ENCODE results near the gene RALGPS2. TPM values are rescaled to one million over a fixed set of nuclear protein-coding genes. Genes with fewer than 3 reads are reported as not detected.

Gene RALGPS2
- polyA plus RNA-seq, 3 donors = 2.0 to 4.2 (median 2.3) TPM

DNA sequence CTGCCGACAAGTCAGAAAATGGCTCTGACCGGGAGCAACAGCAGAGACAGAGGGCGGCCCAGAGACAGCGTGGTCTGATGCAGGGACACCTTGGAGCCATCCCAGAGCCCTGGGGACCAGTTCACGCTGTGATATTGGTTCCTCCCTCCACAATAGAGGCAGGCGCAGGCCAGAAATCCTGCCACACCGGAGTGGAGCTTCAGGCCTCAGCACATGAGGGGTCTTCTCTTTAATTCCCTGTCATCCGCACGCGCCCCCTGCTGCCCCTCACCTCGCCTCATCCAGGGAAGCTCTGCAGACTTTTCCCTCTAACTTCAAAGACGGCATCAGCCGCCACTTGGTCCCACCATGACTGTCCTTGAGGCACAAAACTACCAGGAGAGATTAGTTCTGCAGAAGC, 221.4 kb downstream of the RALGPS2 start:
- Mint-ChIP-seq H3K27ac (peak overlapping the region in 1 of 7 donors; percentile 21), H3K27me3 (ENCODE audit: low read depth in 3 of 3) (peaks cover 0 to 6% (median 3%) of the 10 kb centered on the region in 3 donors), H3K4me3 (no peak overlapping the region), H3K9me3 (peaks cover 0 to 1% (median 0%) of the 10 kb centered on the region in 7 donors), H3K4me1 (peaks cover 27% of the 10 kb centered on the region), H3K36me3 (peaks cover 0 to 2% of the 10 kb centered on the region in 2 donors)
- Histone ChIP-seq H3K79me2 (ENCODE audit: insufficient read depth, low read length) (no peaks in the 10 kb centered on the region), H4K20me1 (ENCODE audit: insufficient read depth, low read length) (no peaks in the 10 kb centered on the region), H3K4me1 (ENCODE audit: control insufficient read depth in 1 of 2, insufficient read depth in 2 of 2, low read length in 2 of 2) (peaks cover 10 to 11% of the 10 kb centered on the region in 2 donors), H3K9me3 (replicated peaks in 1 of 2; ENCODE audit: control insufficient read depth in 1 of 2, insufficient read depth in 1 of 2, low read length in 2 of 2) (no peaks in the 10 kb centered on the region), H3K4me2 (replicated peaks; ENCODE audit: extremely low read depth, low read length, poor library complexity, severe bottlenecking) (no peak overlapping the region), H3K4me3 (replicated peaks in 1 of 3; ENCODE audit: low read depth in 2 of 3, low read length in 3 of 3) (no peak overlapping the region), H3K36me3 (replicated peaks in 1 of 2; ENCODE audit: control insufficient read depth in 1 of 2, insufficient read depth in 2 of 2, low read length in 2 of 2) (no peaks in the 10 kb centered on the region), H3K27ac (ENCODE audit: low read depth in 1 of 2, low read length in 2 of 2) (no peak overlapping the region), H2AFZ (ENCODE audit: insufficient read depth, low read depth, low read length, poor library complexity, severe bottlenecking) (no peak overlapping the region), H3K27me3 (ENCODE audit: control insufficient read depth in 2 of 2, insufficient read depth in 2 of 2, low read length in 2 of 2) (no peaks in the 10 kb centered on the region), H3K9ac (ENCODE audit: insufficient read depth, low read length, poor library complexity, severe bottlenecking) (no peak overlapping the region)
- no peak for DNase-seq
- TF ChIP-seq, protein P1, sequence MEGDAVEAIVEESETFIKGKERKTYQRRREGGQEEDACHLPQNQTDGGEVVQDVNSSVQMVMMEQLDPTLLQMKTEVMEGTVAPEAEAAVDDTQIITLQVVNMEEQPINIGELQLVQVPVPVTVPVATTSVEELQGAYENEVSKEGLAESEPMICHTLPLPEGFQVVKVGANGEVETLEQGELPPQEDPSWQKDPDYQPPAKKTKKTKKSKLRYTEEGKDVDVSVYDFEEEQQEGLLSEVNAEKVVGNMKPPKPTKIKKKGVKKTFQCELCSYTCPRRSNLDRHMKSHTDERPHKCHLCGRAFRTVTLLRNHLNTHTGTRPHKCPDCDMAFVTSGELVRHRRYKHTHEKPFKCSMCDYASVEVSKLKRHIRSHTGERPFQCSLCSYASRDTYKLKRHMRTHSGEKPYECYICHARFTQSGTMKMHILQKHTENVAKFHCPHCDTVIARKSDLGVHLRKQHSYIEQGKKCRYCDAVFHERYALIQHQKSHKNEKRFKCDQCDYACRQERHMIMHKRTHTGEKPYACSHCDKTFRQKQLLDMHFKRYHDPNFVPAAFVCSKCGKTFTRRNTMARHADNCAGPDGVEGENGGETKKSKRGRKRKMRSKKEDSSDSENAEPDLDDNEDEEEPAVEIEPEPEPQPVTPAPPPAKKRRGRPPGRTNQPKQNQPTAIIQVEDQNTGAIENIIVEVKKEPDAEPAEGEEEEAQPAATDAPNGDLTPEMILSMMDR (IDR thresholded peaks at IDR 0.05) = no peak
- intact Hi-C loops (cut with micrococcal nuclease) = no loop called here
- WGBS (ENCODE audit: insufficient coverage) = 91% methylated on average over 11 of the region's 13 CpGs

DNA sequence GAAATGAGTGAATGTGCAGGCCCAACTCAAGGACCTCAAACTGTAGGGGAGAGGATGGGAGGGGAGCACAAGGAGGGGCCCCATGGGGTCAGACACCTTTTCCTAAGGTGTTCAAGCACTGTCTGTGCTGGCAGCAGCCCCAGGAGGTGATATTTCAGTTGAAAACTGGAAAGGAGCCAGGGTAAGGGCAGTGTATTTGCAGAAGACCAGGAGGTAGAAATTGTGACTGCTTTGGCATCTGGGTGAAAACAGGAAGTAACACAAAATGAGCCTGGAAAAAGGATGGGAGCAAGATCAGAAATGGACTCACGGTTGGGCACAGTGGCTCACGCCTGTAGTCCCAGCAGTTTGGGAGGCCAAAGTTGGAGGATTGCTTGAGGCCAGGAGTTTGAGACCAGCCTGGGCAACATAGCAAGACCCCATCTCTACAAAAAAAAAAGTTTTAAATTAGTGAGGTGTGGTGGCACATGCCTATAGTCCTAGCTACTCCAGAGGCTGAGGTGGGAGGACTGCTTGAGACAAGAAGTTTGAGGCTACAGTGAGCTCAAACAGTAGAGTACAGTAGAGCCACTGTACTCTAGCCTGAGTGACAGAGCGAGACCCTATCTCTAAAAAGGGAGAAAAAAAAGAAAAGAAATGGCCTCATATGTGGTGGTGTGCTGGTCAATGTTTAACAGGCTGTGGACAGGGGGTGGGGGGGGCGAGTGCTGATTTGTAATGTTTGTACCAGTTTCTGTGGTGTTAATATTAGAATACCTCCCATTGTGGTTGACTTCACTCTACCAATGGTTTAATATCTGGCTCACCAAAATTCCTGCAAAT, 222.0 kb downstream of the RALGPS2 start:
- no peaks in the 10 kb centered on the region for H4K20me1 ChIP-seq (ENCODE audit: insufficient read depth, low read length)
- no peak overlapping the region for H2AFZ ChIP-seq (ENCODE audit: insufficient read depth, low read depth, low read length, poor library complexity, severe bottlenecking)
- H3K4me2 ChIP-seq (replicated peaks; ENCODE audit: extremely low read depth, low read length, poor library complexity, severe bottlenecking) = no peak overlapping the region
- H3K79me2 ChIP-seq (ENCODE audit: insufficient read depth, low read length) = no peaks in the 10 kb centered on the region
- intact Hi-C loops (cut with micrococcal nuclease) = no loop called here
- Mint-ChIP-seq H3K9me3 (peaks cover 0 to 1% (median 0%) of the 10 kb centered on the region in 7 donors), H3K4me1 (peaks cover 26% of the 10 kb centered on the region), H3K36me3 (peaks cover 0 to 2% of the 10 kb centered on the region in 2 donors), H3K27me3 (ENCODE audit: low read depth in 3 of 3) (peaks cover 0 to 5% (median 2%) of the 10 kb centered on the region in 3 donors), H3K4me3 (no peak overlapping the region), H3K27ac (no peak overlapping the region)
- H3K27ac ChIP-seq (ENCODE audit: low read depth in 1 of 2, low read length in 2 of 2) = no peak overlapping the region
- H3K36me3 ChIP-seq (replicated peaks in 1 of 2; ENCODE audit: control insufficient read depth in 1 of 2, insufficient read depth in 2 of 2, low read length in 2 of 2) = no peaks in the 10 kb centered on the region
- 67% methylated on average over 2 of the region's 4 CpGs for WGBS (ENCODE audit: insufficient coverage)
- no peaks in the 10 kb centered on the region for H3K9me3 ChIP-seq (replicated peaks in 1 of 2; ENCODE audit: control insufficient read depth in 1 of 2, insufficient read depth in 1 of 2, low read length in 2 of 2)
- H3K27me3 ChIP-seq (ENCODE audit: control insufficient read depth in 2 of 2, insufficient read depth in 2 of 2, low read length in 2 of 2) = no peaks in the 10 kb centered on the region
- H3K4me1 ChIP-seq (ENCODE audit: control insufficient read depth in 1 of 2, insufficient read depth in 2 of 2, low read length in 2 of 2) = peaks cover 10 to 11% of the 10 kb centered on the region in 2 donors
- TF ChIP-seq, protein P1 (IDR thresholded peaks at IDR 0.05) = no peak
- DNase-seq = no peak
- H3K9ac ChIP-seq (ENCODE audit: insufficient read depth, low read length, poor library complexity, severe bottlenecking) = no peak overlapping the region
- no peak overlapping the region for H3K4me3 ChIP-seq (replicated peaks in 1 of 3; ENCODE audit: low read depth in 2 of 3, low read length in 3 of 3)
